ENCODE data around the gene TDRD6. TPM values are rescaled to one million over a fixed set of nuclear protein-coding genes. Genes with fewer than 3 reads are reported as not detected.

TDRD6 gene
- total RNA-seq, 1 experiment from 2014 or later, result 0.57 TPM

DNA sequence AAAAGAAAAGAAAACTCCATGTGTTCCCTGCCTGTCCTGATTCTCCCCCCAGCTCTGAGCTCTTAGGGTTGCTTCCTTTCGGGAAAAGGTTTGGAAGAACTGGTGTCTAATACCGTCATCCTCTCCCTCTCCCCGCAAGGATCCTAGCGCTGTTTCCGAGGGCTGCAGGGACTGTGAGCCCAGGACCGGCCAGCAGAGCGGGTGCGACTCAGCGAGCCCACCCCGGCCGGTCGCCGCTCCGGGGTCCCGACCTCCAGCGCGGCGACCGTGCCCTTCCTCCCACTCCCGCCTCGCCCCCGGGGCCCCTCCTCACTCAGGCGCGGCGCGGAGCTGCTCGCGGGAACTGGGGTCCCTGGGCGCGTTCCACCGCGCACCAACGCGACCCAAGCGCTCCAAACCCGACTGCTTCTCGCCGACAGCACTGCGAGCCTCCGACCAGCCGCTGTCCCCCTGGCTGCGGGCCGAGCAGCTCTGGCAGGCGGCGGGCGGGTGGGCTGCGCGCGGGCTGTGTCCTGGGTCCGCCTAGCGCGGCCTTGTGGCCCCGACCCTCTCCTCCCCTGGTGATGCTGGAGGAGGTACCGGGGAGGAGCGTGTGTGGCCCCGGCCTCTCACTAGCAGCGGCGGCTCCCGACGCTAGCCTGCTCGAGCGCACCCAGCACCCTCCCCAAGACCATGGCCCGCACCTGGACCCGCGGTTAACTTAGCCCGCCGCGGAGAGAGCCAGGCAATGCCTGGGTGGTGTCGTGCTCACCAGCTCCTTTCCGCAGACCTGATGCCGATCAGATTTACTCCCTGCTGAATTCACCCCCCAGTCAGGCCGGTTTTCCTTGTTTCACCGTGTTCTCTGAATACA is 47.4 kb downstream of the TDRD6 start, which contains the start of gene PLA2G7:
PLA2G7 (minus strand) TSS at position 509 of the 853 bp plus-strand sequence. CDS start 12,484 bp downstream, outside the sequence.
- no peaks in the 10 kb centered on the region for H3K36me3 ChIP-seq (ENCODE audit: control insufficient read depth in 1 of 2, insufficient read depth in 2 of 2, low read length in 2 of 2)
- peak within 1 kb of the TSS; percentile 45 to 76 for H3K4me3 ChIP-seq (replicated peaks in 1 of 2; ENCODE audit: low read depth in 1 of 2, low read length in 2 of 2)
- H3K27me3 ChIP-seq (ENCODE audit: insufficient read depth, low read length), result no peaks in the 10 kb centered on the region
- no peaks in the 10 kb centered on the region for H4K20me1 ChIP-seq (ENCODE audit: insufficient read depth)
- peak within 1 kb of the TSS; percentile 99 for H2AFZ ChIP-seq (ENCODE audit: low read depth, low read length, poor library complexity, severe bottlenecking)
- H3K4me2 ChIP-seq (ENCODE audit: low read length), result peak within 1 kb of the TSS; percentile 98
- H3K27ac ChIP-seq (ENCODE audit: low read depth, low read length), result peak within 1 kb of the TSS; percentile 43
- peak within 1 kb of the TSS; percentile 64 for H3K9ac ChIP-seq (ENCODE audit: low read length)
- peaks cover 16 to 32% of the 10 kb centered on the region in 2 experiments for H3K4me1 ChIP-seq (ENCODE audit: control insufficient read depth in 1 of 2, insufficient read depth in 2 of 2, low read length in 2 of 2)
- BruUV-seq (replicated peaks), result no TSS peak
- ChIA-PET CTCF (interaction anchor here (0.6 kb wide), 1 partner anchor 22 kb away, joined by 3 read pairs; no protein-coding TSS in a partner anchor), POLR2A (interaction anchor here (1.5 kb wide), 1 partner anchor 48 kb away, joined by 3 read pairs; no protein-coding TSS in a partner anchor), RAD21 (ENCODE audit: low non-redundant PET in 1 of 2, low total read pairs in 2 of 2, uncharacterized antibody in 2 of 2, unreplicated experiment in 2 of 2) (interaction anchor here in 1 of 2 experiments (0.6 kb wide), 1 partner anchor 312 kb away, joined by 3 read pairs; no protein-coding TSS in a partner anchor)
- ATAC-seq (peak; percentile 76), DNase-seq (ENCODE audit: low read depth, low spot score) (no peak)
- H3K79me2 ChIP-seq (ENCODE audit: insufficient read depth, low read length), result no peaks in the 10 kb centered on the region
- intact Hi-C loops (cut with micrococcal nuclease), result loop anchor here (10.0 kb wide), 1 partner anchor 310 kb away; the partner anchor contains the start of gene ADGRF1
- no peaks in the 10 kb centered on the region for H3K9me2 ChIP-seq (ENCODE audit: insufficient read depth)
- no peak for TF ChIP-seq POLR2A (IDR thresholded peaks at IDR 0.05; ENCODE audit: borderline replicate concordance, extremely low read depth, insufficient read depth, insufficient read length)
- TF ChIP-seq, protein P1, sequence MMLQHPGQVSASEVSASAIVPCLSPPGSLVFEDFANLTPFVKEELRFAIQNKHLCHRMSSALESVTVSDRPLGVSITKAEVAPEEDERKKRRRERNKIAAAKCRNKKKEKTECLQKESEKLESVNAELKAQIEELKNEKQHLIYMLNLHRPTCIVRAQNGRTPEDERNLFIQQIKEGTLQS (IDR thresholded peaks at IDR 0.05), result no peak
- TF ChIP-seq, protein P2, sequence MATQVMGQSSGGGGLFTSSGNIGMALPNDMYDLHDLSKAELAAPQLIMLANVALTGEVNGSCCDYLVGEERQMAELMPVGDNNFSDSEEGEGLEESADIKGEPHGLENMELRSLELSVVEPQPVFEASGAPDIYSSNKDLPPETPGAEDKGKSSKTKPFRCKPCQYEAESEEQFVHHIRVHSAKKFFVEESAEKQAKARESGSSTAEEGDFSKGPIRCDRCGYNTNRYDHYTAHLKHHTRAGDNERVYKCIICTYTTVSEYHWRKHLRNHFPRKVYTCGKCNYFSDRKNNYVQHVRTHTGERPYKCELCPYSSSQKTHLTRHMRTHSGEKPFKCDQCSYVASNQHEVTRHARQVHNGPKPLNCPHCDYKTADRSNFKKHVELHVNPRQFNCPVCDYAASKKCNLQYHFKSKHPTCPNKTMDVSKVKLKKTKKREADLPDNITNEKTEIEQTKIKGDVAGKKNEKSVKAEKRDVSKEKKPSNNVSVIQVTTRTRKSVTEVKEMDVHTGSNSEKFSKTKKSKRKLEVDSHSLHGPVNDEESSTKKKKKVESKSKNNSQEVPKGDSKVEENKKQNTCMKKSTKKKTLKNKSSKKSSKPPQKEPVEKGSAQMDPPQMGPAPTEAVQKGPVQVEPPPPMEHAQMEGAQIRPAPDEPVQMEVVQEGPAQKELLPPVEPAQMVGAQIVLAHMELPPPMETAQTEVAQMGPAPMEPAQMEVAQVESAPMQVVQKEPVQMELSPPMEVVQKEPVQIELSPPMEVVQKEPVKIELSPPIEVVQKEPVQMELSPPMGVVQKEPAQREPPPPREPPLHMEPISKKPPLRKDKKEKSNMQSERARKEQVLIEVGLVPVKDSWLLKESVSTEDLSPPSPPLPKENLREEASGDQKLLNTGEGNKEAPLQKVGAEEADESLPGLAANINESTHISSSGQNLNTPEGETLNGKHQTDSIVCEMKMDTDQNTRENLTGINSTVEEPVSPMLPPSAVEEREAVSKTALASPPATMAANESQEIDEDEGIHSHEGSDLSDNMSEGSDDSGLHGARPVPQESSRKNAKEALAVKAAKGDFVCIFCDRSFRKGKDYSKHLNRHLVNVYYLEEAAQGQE (IDR thresholded peaks at IDR 0.05; ENCODE audit: low read depth), result no peak
- TF ChIP-seq EZH2 (IDR thresholded peaks at IDR 0.05), result no peak
- TF ChIP-seq CEBPB (IDR thresholded peaks at IDR 0.05; ENCODE audit: low read depth), result no peak
- TF ChIP-seq ELF1 (IDR thresholded peaks at IDR 0.05; ENCODE audit: borderline replicate concordance, low read depth), result no peak
- TF ChIP-seq SP1 (IDR thresholded peaks at IDR 0.05; ENCODE audit: low read depth), result no peak
- TF ChIP-seq, protein P3, sequence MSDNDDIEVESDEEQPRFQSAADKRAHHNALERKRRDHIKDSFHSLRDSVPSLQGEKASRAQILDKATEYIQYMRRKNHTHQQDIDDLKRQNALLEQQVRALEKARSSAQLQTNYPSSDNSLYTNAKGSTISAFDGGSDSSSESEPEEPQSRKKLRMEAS (IDR thresholded peaks at IDR 0.05), result no peak
- TF ChIP-seq RAD21 (IDR thresholded peaks at IDR 0.05; ENCODE audit: low read depth), result no peak
- TF ChIP-seq, protein P4, sequence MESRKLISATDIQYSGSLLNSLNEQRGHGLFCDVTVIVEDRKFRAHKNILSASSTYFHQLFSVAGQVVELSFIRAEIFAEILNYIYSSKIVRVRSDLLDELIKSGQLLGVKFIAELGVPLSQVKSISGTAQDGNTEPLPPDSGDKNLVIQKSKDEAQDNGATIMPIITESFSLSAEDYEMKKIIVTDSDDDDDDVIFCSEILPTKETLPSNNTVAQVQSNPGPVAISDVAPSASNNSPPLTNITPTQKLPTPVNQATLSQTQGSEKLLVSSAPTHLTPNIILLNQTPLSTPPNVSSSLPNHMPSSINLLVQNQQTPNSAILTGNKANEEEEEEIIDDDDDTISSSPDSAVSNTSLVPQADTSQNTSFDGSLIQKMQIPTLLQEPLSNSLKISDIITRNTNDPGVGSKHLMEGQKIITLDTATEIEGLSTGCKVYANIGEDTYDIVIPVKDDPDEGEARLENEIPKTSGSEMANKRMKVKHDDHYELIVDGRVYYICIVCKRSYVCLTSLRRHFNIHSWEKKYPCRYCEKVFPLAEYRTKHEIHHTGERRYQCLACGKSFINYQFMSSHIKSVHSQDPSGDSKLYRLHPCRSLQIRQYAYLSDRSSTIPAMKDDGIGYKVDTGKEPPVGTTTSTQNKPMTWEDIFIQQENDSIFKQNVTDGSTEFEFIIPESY (IDR thresholded peaks at IDR 0.05; ENCODE audit: extremely low read depth, insufficient replicate concordance, low read length), result no peak
- TF ChIP-seq ZFX (IDR thresholded peaks at IDR 0.05), result peak; percentile 56
- TF ChIP-seq YY1 (IDR thresholded peaks at IDR 0.05; ENCODE audit: extremely low read depth, insufficient replicate concordance, low read depth, low read length), result no peak
- TF ChIP-seq, protein P5, sequence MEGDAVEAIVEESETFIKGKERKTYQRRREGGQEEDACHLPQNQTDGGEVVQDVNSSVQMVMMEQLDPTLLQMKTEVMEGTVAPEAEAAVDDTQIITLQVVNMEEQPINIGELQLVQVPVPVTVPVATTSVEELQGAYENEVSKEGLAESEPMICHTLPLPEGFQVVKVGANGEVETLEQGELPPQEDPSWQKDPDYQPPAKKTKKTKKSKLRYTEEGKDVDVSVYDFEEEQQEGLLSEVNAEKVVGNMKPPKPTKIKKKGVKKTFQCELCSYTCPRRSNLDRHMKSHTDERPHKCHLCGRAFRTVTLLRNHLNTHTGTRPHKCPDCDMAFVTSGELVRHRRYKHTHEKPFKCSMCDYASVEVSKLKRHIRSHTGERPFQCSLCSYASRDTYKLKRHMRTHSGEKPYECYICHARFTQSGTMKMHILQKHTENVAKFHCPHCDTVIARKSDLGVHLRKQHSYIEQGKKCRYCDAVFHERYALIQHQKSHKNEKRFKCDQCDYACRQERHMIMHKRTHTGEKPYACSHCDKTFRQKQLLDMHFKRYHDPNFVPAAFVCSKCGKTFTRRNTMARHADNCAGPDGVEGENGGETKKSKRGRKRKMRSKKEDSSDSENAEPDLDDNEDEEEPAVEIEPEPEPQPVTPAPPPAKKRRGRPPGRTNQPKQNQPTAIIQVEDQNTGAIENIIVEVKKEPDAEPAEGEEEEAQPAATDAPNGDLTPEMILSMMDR (IDR thresholded peaks at IDR 0.05 in 2 of 3, conservative IDR thresholded peaks at IDR 0.05 in 1 of 3; ENCODE audit: borderline replicate concordance in 1 of 3, insufficient read depth in 1 of 3, low read depth in 2 of 3, low read length in 2 of 3), result no peak; a peak in 1 of 6 replicates
- TF ChIP-seq CBX3 (IDR thresholded peaks at IDR 0.05; ENCODE audit: low read depth), result no peak
- no peak for TF ChIP-seq TCF7L2 (IDR thresholded peaks at IDR 0.05; ENCODE audit: borderline replicate concordance, extremely low read depth, insufficient read depth, insufficient read length)
- peak; percentile 22 for TF ChIP-seq POLR2AphosphoS5 (IDR thresholded peaks at IDR 0.05; ENCODE audit: low read depth, low read length)
- no peaks in the 10 kb centered on the region for H3K9me3 ChIP-seq (ENCODE audit: control insufficient read depth in 1 of 2, insufficient read depth in 1 of 2, low read depth in 1 of 2, low read length in 2 of 2)
